Activated naive CD8-positive, alpha-beta T cell treated with anti-CD3 and anti-CD28 coated beads, Interleukin-2, amount 10 ng/mL, durations not matched to agents 7 days and 5 days (primary cell): ENCODE data around the gene SLC6A11. TPM values are rescaled to one million over a fixed set of nuclear protein-coding genes. Genes with fewer than 3 reads are reported as not detected.

ENCODE experiments used
- ATAC-seq: fragments of 150-1000 bp; cut with Tn5 transposase; one replicate; pipeline ENCODE4 v1.10.0; 2021; ENCODE audit warnings: low read depth, moderate library complexity
- POLR2A ChIA-PET: fragments of 350-600 bp; sonication (Branson Sonifier 250); formaldehyde crosslinking; loops from one replicate; lab custom pipeline; 2021; ENCODE audit warnings: antibody characterized with exemption; lab: Charles Lee
- DNase-seq: peaks from one replicate; pipeline ENCODE4 v3.0.0; 2021
- H3K27ac Mint-ChIP-seq: one replicate; pipeline ENCODE4 v1.8.0; 2022; ENCODE audit warnings: mild to moderate bottlenecking, mixed read lengths
- H3K27me3 Mint-ChIP-seq: one replicate; pipeline ENCODE4 v1.8.0; 2022; ENCODE audit warnings: mild to moderate bottlenecking, moderate library complexity, mixed read lengths
- H3K36me3 Mint-ChIP-seq: one replicate; pipeline ENCODE4 v1.8.0; 2021; ENCODE audit warnings: mild to moderate bottlenecking, mixed read lengths
- H3K4me1 Mint-ChIP-seq: one replicate; pipeline ENCODE4 v1.8.0; 2021; ENCODE audit warnings: mixed read lengths
- H3K4me3 Mint-ChIP-seq: one replicate; pipeline ENCODE4 v1.8.0; 2022; ENCODE audit warnings: mild to moderate bottlenecking, moderate library complexity, mixed read lengths
- H3K9me3 Mint-ChIP-seq: one replicate; pipeline ENCODE4 v1.8.0; 2021; ENCODE audit warnings: mixed read lengths
- total RNA-seq, 2 experiments: library from RNA; stranded (reverse); gene quantifications; one replicate each; pipeline ENCODE4 v1.2.3, GENCODE V29; 2021

The SLC6A11 gene
- total RNA-seq, 2 experiments from 2014 or later, result not detected

DNA sequence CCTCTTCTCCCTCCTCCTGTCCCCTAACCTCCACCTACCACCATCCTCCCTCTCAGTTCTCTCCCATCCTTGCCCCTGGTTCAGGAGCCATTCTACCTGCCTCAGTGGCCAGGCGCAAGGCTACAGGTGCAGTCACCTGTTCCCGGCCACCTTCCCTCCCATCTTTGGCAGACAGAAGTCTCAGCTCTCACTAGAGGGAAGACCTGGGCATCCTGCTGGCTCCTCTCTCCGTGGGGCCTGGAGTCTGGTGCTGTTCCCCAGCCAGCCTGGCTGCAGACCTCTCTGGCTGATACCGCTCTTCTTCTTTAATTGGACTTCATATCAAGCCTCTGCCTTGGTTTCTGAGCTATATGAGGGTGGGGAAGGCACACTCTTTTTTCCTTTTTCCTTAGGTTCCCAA, 123.5 kb downstream of the SLC6A11 start:
- Mint-ChIP-seq H3K4me3 (no peak overlapping the region), H3K27me3 (peaks cover 1% of the 10 kb centered on the region)
- ATAC-seq, result no peak

DNA sequence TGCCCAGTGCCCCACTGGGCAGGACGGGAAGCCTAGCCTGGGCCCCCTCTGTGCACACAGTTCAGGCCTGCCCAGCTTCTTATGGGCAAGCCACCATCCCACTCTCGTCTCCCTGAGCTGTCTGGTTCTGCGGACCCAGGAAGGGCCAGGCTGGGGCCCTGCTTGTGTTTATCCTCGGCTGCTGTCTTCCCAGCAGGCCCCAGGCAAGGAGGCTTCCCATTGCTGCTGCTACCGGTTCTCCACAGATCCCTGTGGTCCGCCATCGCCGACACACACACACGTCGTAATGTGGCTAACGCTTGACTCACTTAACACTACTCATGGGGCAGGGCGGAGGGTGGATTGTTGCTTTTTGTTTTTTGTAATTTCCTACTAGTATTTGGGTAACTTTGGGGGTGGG, 124.1 kb downstream of the SLC6A11 start:
- Mint-ChIP-seq H3K4me3 (no peak overlapping the region), H3K9me3 (no peaks in the 10 kb centered on the region), H3K27me3 (peaks cover 1% of the 10 kb centered on the region), H3K4me1 (no peaks in the 10 kb centered on the region), H3K27ac (no peak overlapping the region), H3K36me3 (no peaks in the 10 kb centered on the region)
- DNase-seq (no peak), ATAC-seq (no peak)
- POLR2A ChIA-PET, result no interaction called here

More for the DNA sequence above, 123.5 kb downstream of the SLC6A11 start:
- POLR2A ChIA-PET, result no interaction called here
- Mint-ChIP-seq H3K36me3 (no peaks in the 10 kb centered on the region), H3K4me1 (no peaks in the 10 kb centered on the region), H3K9me3 (no peaks in the 10 kb centered on the region), H3K27ac (no peak overlapping the region)
- no peak for DNase-seq

DNA sequence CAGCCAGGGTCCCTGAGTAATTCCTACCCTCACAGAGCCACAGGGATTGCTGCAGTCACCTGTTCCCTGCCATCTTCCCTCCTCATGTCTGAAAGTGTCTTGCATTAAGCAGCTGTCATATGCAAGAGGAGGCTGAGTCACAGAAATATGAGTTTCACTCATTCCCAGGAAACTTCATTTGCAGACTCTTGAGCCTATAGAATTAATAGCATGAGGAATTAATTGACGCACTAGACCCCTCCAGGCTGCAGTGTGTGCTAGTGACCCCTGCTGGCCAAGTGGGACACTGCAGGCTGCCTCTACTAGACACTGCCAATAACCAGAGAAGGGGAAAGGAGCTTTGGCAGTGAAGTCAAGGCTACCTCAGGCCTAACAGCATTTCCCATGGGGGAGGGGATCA, 125.9 kb downstream of the SLC6A11 start:
- POLR2A ChIA-PET, result no interaction called here
- Mint-ChIP-seq H3K36me3 (no peaks in the 10 kb centered on the region), H3K4me1 (no peaks in the 10 kb centered on the region), H3K27ac (no peak overlapping the region), H3K4me3 (no peak overlapping the region), H3K27me3 (peaks cover 1% of the 10 kb centered on the region), H3K9me3 (no peaks in the 10 kb centered on the region)
- DNase-seq, result peak; percentile 44
- no peak for ATAC-seq

DNA sequence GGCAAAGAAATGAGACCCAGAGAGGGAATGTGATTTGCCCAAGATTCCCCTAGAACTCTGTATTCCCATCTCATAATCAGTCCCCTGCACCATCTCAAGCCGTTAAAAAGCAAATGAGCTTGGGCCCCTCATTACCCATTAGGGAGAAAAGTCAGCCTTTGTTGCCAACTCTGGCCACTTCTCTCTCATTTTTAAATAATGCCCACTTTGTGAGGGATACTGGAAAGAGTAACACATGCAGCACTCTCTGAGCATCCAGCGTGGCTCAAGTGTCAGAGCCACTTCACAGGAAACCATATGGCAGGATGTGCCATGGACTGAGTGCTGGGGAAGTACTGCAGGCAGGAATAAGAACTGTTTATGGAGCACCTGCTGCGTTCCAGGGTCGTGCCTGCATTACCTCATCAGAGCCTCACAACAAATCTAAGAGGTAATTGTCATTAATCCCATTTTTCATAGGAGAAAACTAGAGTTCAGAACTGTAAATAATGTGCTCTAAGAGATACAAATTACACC, 126.7 kb downstream of the SLC6A11 start:
- H3K36me3 Mint-ChIP-seq, result no peaks in the 10 kb centered on the region
- peaks cover 1% of the 10 kb centered on the region for H3K27me3 Mint-ChIP-seq
- no peak overlapping the region for H3K27ac Mint-ChIP-seq
- H3K4me3 Mint-ChIP-seq, result no peak overlapping the region
- no peak for DNase-seq
- POLR2A ChIA-PET, result no interaction called here
- ATAC-seq, result no peak
- no peaks in the 10 kb centered on the region for H3K9me3 Mint-ChIP-seq
- no peaks in the 10 kb centered on the region for H3K4me1 Mint-ChIP-seq

DNA sequence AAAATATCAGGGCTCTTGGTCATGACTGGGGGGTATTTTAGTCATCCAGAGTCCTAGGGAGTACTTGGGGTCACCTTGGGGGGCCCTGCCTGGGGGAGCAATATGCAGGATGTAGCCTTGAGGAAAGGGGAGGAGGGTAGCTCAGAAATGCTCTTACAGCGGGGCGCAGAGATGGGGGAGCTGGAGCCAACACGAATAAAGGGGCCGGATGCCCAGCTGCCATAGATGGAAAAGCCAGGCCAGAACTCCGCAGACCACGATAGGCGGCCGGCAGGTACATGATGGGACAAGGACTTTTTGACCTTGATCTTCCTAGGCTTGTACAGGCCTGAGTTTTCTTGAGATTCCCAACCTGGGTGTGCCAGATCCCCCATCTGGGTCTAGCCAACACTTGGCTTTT, 128.8 kb downstream of the SLC6A11 start:
- H3K9me3 Mint-ChIP-seq, result no peaks in the 10 kb centered on the region
- no peak overlapping the region for H3K4me3 Mint-ChIP-seq
- H3K4me1 Mint-ChIP-seq, result no peaks in the 10 kb centered on the region
- peaks cover 4% of the 10 kb centered on the region for H3K27me3 Mint-ChIP-seq
- DNase-seq (no peak), ATAC-seq (no peak)
- POLR2A ChIA-PET, result no interaction called here
- H3K27ac Mint-ChIP-seq, result no peak overlapping the region
- H3K36me3 Mint-ChIP-seq, result no peaks in the 10 kb centered on the region

DNA sequence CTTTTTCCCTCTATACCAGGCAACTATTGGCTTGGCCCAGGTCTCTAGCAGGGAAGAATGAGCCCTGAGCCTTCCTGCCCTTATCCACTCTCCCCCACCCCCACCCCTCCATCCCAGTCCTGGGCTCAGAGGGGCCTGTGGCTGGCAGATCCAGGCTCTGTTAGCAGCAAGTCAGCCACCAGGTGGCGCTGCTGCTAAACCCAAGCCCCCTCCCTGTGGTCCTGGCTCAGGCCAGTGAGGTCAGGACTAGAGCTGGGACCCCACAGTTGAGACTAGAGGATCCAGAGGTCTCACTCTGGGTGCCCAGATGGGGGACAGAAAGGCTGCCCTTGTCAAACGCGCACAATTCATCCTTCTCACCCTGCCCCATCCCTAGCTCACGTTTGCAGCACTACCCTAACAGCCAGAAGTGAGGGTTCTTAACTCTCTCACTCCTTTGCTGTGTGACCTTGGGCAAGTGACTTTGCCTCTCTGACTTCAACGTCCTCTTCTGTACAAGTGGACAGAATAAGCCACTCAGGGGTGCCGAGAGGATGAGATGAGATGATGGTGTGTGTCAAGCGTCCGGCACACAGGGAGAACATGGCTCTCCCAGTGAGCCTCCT, 129.8 kb downstream of the SLC6A11 start:
- no peaks in the 10 kb centered on the region for H3K4me1 Mint-ChIP-seq
- POLR2A ChIA-PET, result no interaction called here
- no peaks in the 10 kb centered on the region for H3K9me3 Mint-ChIP-seq
- ATAC-seq (peak; percentile 75), DNase-seq (peak; percentile 72)
- H3K4me3 Mint-ChIP-seq, result no peak overlapping the region
- no peaks in the 10 kb centered on the region for H3K36me3 Mint-ChIP-seq
- H3K27me3 Mint-ChIP-seq, result peaks cover 4% of the 10 kb centered on the region
- no peak overlapping the region for H3K27ac Mint-ChIP-seq

DNA sequence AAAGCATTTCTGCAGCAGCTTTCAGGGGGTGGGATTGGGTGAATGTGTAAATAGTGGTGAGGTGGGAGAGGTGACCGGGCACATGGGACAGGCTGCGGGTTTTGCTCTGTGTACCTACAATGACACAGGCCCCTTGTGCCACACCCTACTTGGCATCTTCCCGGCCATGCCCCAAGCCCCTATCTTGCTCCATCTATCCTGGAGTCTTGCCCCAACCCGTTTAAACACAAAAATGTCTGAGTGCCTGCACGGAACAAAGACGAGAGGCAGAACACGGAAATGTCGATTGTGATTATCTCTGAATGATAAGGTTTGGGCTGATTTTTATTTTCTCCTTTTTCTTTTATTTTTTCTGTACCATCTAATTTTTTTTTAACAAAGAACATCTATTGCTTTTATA, 130.5 kb downstream of the SLC6A11 start:
- no peak for ATAC-seq
- H3K36me3 Mint-ChIP-seq, result no peaks in the 10 kb centered on the region

DNA sequence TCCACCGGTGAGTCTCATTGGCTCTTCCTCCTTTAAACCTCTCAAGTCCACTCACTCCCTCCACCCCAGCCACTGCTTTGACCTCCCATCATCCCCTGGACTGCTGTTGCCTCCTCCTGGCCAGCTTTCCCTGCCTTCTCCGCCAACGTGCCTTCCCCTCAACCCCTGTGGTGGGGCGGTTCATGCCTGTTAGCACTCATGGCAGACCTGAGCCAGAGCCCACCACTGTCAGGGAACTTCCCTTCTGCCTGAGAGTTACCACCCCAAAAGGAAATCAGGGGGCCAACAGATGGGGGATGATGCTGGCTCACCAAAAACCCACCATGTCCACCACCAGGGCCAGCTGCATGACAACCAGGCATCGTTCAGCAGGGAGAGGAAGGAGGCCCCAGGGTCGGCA, 132.3 kb downstream of the SLC6A11 start:
- DNase-seq (no peak), ATAC-seq (no peak)
- peaks cover 2% of the 10 kb centered on the region for H3K27me3 Mint-ChIP-seq
- H3K4me3 Mint-ChIP-seq, result no peak overlapping the region
- H3K36me3 Mint-ChIP-seq, result no peaks in the 10 kb centered on the region
- POLR2A ChIA-PET, result no interaction called here
- no peak overlapping the region for H3K27ac Mint-ChIP-seq
- H3K4me1 Mint-ChIP-seq, result no peaks in the 10 kb centered on the region
- H3K9me3 Mint-ChIP-seq, result no peaks in the 10 kb centered on the region

More for the DNA sequence above, 130.5 kb downstream of the SLC6A11 start:
- Mint-ChIP-seq H3K9me3 (no peaks in the 10 kb centered on the region), H3K4me1 (no peaks in the 10 kb centered on the region), H3K27ac (no peak overlapping the region), H3K4me3 (no peak overlapping the region), H3K27me3 (peaks cover 4% of the 10 kb centered on the region)
- no peak for DNase-seq
- POLR2A ChIA-PET, result no interaction called here

DNA sequence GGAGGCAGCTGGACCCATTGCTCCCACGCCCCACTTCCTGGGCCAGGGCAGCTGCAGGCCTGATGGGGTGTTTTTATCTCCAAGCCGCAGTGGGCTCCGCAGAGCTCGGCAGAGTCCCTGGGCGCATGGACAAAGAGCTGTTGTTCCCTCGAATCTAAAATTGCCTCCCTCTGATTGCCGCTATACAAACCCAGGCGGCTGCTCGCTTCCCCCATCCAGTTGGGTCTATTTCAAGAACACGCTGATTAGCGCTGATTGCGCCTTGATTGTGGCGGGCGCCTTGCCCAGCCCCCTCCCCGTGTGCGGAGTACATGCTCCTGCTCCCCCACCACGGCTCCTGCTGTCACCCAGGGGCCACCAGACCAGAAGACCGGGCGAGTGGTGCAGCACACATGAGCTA, 133.2 kb downstream of the SLC6A11 start:
- Mint-ChIP-seq H3K27me3 (peaks cover 2% of the 10 kb centered on the region), H3K9me3 (no peaks in the 10 kb centered on the region), H3K4me1 (no peaks in the 10 kb centered on the region), H3K36me3 (no peaks in the 10 kb centered on the region), H3K27ac (no peak overlapping the region), H3K4me3 (no peak overlapping the region)
- DNase-seq (no peak), ATAC-seq (no peak)
- POLR2A ChIA-PET, result no interaction called here

DNA sequence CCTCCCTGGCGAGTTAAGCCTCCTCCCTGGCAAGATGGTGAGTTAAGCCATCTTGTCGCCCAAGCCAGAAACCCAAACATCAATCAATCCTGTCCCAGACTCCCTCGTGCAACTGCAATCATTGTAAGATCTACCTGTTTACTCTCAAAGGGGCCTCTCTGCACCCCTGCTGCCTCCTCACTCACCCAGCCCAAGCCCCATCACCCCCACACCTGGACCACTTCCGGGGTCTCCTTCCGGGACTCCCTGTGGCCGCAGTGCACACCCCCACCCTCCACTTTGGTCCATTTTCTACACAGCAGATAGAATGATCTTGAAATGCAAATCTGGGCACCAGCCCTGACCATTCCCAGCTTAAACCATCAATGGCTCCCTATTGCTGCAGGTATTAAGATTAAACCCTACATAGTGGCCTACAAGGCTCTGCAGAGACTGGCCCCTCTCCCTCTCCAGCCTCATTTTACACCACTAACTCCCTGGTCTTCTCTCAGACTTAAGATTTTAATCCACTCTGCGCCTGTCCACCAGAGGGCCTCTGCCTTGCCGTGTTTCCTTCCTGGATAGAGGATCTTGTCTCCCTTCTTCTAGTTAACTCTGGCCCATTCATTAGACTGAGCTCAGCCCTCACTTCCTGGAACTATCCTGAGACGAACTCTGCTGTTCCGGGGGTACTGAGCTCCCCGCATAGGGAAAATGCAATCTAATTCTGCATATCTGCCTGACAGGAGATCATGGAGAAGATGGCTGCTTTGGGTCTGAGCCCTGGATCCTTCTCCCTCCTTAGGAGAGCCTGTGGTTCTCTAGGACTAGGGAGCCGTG, 134.7 kb downstream of the SLC6A11 start:
- no peak overlapping the region for H3K27ac Mint-ChIP-seq
- H3K4me1 Mint-ChIP-seq, result no peaks in the 10 kb centered on the region
- DNase-seq (no peak), ATAC-seq (no peak)
- no peaks in the 10 kb centered on the region for H3K36me3 Mint-ChIP-seq
- peaks cover 2% of the 10 kb centered on the region for H3K27me3 Mint-ChIP-seq
- no peaks in the 10 kb centered on the region for H3K9me3 Mint-ChIP-seq
- no peak overlapping the region for H3K4me3 Mint-ChIP-seq
- POLR2A ChIA-PET, result no interaction called here

DNA sequence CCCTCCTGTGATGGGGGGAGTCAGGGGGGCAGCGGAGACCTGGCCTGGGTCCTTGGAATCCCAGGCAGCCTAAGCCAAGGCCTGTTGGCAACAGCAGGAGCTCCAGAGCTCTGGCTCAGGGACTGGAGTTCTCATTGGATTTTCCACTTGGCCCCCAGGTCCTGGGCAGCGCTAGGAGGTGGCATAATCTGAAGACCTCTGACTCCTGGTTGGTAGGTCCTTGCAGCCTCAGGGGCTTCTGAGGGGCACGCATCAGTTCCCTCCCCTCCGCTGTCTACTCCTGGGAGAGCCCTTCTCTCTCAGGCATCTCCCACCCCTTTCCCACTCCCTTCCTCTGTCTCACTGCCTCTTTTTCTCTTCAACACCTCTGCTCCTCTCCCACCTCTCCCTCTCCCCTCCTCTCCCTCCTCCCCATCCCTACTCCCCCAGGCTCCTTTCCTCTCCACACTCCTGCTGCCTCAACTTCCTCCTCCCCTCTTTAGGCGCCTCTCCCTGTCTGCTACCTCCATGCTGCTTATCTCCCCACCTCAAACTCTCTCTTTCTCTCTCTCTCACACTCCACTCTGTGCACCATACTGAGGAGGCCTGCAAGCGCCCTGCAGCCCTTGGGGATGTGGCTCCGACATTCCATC, 135.4 kb downstream of the SLC6A11 start:
- ATAC-seq, result no peak
- DNase-seq, result no peak
- peaks cover 2% of the 10 kb centered on the region for H3K27me3 Mint-ChIP-seq
- no peaks in the 10 kb centered on the region for H3K4me1 Mint-ChIP-seq
- no peak overlapping the region for H3K27ac Mint-ChIP-seq
- H3K9me3 Mint-ChIP-seq, result no peaks in the 10 kb centered on the region
- POLR2A ChIA-PET, result no interaction called here
- H3K4me3 Mint-ChIP-seq, result no peak overlapping the region
- H3K36me3 Mint-ChIP-seq, result no peaks in the 10 kb centered on the region

DNA sequence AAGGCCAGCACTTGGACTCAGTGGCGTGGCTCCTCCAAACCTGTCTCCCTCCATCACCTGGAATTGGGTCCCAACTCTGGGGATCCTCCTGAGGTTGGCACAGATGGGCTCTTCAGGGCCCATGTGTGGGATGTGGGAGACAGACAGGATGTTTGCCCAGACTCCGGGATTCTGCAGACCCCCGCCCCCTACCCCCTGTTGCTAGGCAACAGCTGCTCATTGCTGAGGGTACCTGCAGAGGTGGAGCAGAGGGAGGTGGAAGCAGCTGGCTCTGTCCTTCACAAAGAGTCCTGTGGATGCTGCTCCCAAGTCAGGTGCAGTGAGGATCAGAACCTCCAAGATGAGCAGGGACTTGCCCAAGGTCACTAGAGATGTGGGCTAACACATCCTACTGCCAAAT, 136.5 kb downstream of the SLC6A11 start:
- Mint-ChIP-seq H3K9me3 (no peaks in the 10 kb centered on the region), H3K4me3 (no peak overlapping the region), H3K4me1 (no peaks in the 10 kb centered on the region), H3K27ac (no peak overlapping the region), H3K27me3 (peaks cover 2% of the 10 kb centered on the region), H3K36me3 (no peaks in the 10 kb centered on the region)
- no peak for DNase-seq
- no peak for ATAC-seq
- POLR2A ChIA-PET, result no interaction called here

DNA sequence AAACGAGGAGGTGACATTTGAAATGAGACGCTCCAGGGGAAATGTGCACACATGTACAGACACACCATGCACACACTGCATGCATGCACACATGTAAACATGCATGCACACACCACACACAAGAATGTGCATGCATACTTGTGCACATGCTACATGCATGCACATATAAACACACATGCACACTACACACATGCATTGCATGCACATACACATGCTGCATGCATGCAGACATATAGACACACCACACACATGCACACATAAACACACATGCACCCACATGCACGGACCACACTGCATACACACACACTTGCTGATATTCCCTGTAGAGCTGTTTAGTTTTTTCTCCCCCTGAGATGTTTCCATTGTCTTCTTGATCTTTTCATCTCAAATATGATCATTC, 138.7 kb downstream of the SLC6A11 start:
- POLR2A ChIA-PET, result no interaction called here

More for the DNA sequence above, 138.7 kb downstream of the SLC6A11 start:
- H3K9me3 Mint-ChIP-seq, result no peaks in the 10 kb centered on the region
- DNase-seq, result no peak
- H3K4me3 Mint-ChIP-seq, result no peak overlapping the region
- ATAC-seq, result no peak
- no peak overlapping the region for H3K27ac Mint-ChIP-seq
- no peaks in the 10 kb centered on the region for H3K4me1 Mint-ChIP-seq
- H3K36me3 Mint-ChIP-seq, result no peaks in the 10 kb centered on the region
- H3K27me3 Mint-ChIP-seq, result no peaks in the 10 kb centered on the region
